LNCAP (cell line): ENCODE measurements around the gene ZNF609.

ENCODE experiments used
- CTCF ChIP-seq: fragments of 450-650 bp; IDR thresholded peaks from 2 replicates; pipeline ENCODE4 v1.5.1; 2017; ENCODE audit warnings: mild to moderate bottlenecking

ZNF609 gene

GRCh38 chr15:64552281-64552948, 92.0 kb downstream of the ZNF609 start:
- no peak for TF ChIP-seq CTCF

- TF ChIP-seq CTCF, result no peak
These were observed 98.2 kb downstream of the ZNF609 start for GRCh38 chr15:64558460-64559179.

GRCh38 chr15:64559243-64559642, 98.9 kb downstream of the ZNF609 start:
- TF ChIP-seq CTCF, result no peak

GRCh38 chr15:64560501-64560900, 100.1 kb downstream of the ZNF609 start:
- no peak for TF ChIP-seq CTCF

- no peak for TF ChIP-seq CTCF
These were observed 100.6 kb downstream of the ZNF609 start for GRCh38 chr15:64560998-64561397.

- no peak for TF ChIP-seq CTCF
These were observed 101.7 kb downstream of the ZNF609 start for GRCh38 chr15:64562003-64562640.

GRCh38 chr15:64566102-64566501, 105.7 kb downstream of the ZNF609 start:
- TF ChIP-seq CTCF, result no peak
